ENCODE results near the gene ZMYM4. TPM values are rescaled to one million over a fixed set of nuclear protein-coding genes. Genes with fewer than 3 reads are reported as not detected.
"Not testable (repeated sequence)": the region's sequence is repeated elsewhere in the genome, so short reads cannot be mapped to it uniquely, and the experiment has no call there.

Gene ZMYM4
- total RNA-seq: 27.7 TPM
- long read RNA-seq, partial matches to known transcripts: 2 of 5 reads
- long read RNA-seq, other reads (novel, unspliced or antisense): 3 of 5 reads

- intact Hi-C loops (cut with DNase I): loop anchor here (2.0 to 5.0 kb wide), 2 partner anchors 30 to 76 kb away; partner anchors contain the start of gene SFPQ
- ATAC-seq (peak; percentile 98), DNase-seq (ENCODE audit: missing footprints) (peak; percentile 95)
Observed at GRCh38 chr1:35268282-35269200, at the start of gene ZMYM4. ZMYM4 (plus strand) TSS chr1:35268709; CDS start chr1:35269047, 338 bp downstream.

GRCh38 chr1:35220976-35221375 lies 47.5 kb upstream of the ZMYM4 start:
- ATAC-seq (no peak), DNase-seq (ENCODE audit: missing footprints) (no peak)
- intact Hi-C loops (cut with DNase I): no loop called here

- DNase-seq (ENCODE audit: missing footprints) (no peak), ATAC-seq (peak; percentile 64)
- intact Hi-C loops (cut with DNase I): no loop called here
Observed at GRCh38 chr1:35222322-35223083, 46.0 kb upstream of the ZMYM4 start.

- intact Hi-C loops (cut with DNase I): no loop called here
- DNase-seq (ENCODE audit: missing footprints): no peak
- no peak for ATAC-seq
Observed at GRCh38 chr1:35223084-35223630, 45.4 kb upstream of the ZMYM4 start.

GRCh38 chr1:35226546-35226945 lies 42.0 kb upstream of the ZMYM4 start:
- intact Hi-C loops (cut with DNase I): no loop called here
- ATAC-seq: no peak
- no peak for DNase-seq (ENCODE audit: missing footprints)

- intact Hi-C loops (cut with DNase I): no loop called here
- DNase-seq (ENCODE audit: missing footprints) (no peak), ATAC-seq (no peak)
Observed at GRCh38 chr1:35229587-35230360, 38.7 kb upstream of the ZMYM4 start.

GRCh38 chr1:35231287-35231686 lies 37.2 kb upstream of the ZMYM4 start:
- intact Hi-C loops (cut with DNase I): no loop called here
- DNase-seq (ENCODE audit: missing footprints) (no peak), ATAC-seq (no peak)

GRCh38 chr1:35236772-35237171 lies 31.7 kb upstream of the ZMYM4 start:
- intact Hi-C loops (cut with DNase I); ATAC-seq: not testable (repeated sequence)

GRCh38 chr1:35243691-35244090 lies 24.8 kb upstream of the ZMYM4 start:
- DNase-seq (ENCODE audit: missing footprints) (no peak), ATAC-seq (no peak)
- intact Hi-C loops (cut with DNase I): no loop called here

More at GRCh38 chr1:35236772-35237171, 31.7 kb upstream of the ZMYM4 start:
- DNase-seq (ENCODE audit: missing footprints): not testable (repeated sequence)

- DNase-seq (ENCODE audit: missing footprints) (no peak), ATAC-seq (no peak)
- intact Hi-C loops (cut with DNase I): no loop called here
Observed at GRCh38 chr1:35247256-35247655, 21.3 kb upstream of the ZMYM4 start.

GRCh38 chr1:35253941-35254340 lies 14.6 kb upstream of the ZMYM4 start:
- no peak for DNase-seq (ENCODE audit: missing footprints)
- intact Hi-C loops (cut with DNase I): no loop called here
- ATAC-seq: no peak

GRCh38 chr1:35255276-35255675 lies 13.2 kb upstream of the ZMYM4 start:
- DNase-seq (ENCODE audit: missing footprints) (no peak), ATAC-seq (no peak)

GRCh38 chr1:35259561-35259960 lies 8.9 kb upstream of the ZMYM4 start:
- no peak for ATAC-seq
- no peak for DNase-seq (ENCODE audit: missing footprints)
- intact Hi-C loops (cut with DNase I): no loop called here

More at GRCh38 chr1:35255276-35255675, 13.2 kb upstream of the ZMYM4 start:
- intact Hi-C loops (cut with DNase I): no loop called here

GRCh38 chr1:35261412-35262120 lies 6.9 kb upstream of the ZMYM4 start:
- ATAC-seq (no peak), DNase-seq (ENCODE audit: missing footprints) (no peak)
- intact Hi-C loops (cut with DNase I): no loop called here

GRCh38 chr1:35264035-35264434 lies 4.5 kb upstream of the ZMYM4 start:
- DNase-seq (ENCODE audit: missing footprints) (no peak), ATAC-seq (no peak)
- intact Hi-C loops (cut with DNase I): no loop called here

GRCh38 chr1:35264871-35265270 lies 3.6 kb upstream of the ZMYM4 start:
- intact Hi-C loops (cut with DNase I): loop anchor here (5.0 kb wide), 1 partner anchor 73 kb away; the partner anchor contains the start of gene SFPQ
- DNase-seq (ENCODE audit: missing footprints) (no peak), ATAC-seq (no peak)

GRCh38 chr1:35266306-35266705 lies 2.2 kb upstream of the ZMYM4 start:
- intact Hi-C loops (cut with DNase I): loop anchor here (5.0 kb wide), 1 partner anchor 74 kb away; the partner anchor contains the start of gene SFPQ
- DNase-seq (ENCODE audit: missing footprints): no peak
- ATAC-seq: no peak

Measured in Right ventricle myocardium inferior (tissue), 1 donor.